Endothelial cell of umbilical vein (primary cell): ENCODE results near the gene NEK7.

Experiments used
- CTCF ChIP-seq, 2 donors: IDR thresholded peaks; 1 replicate in 1 of 2; 2 replicates in 1 of 2; pipeline ENCODE4 v1.5.1; 2011; ENCODE audit warnings: low read length in 2 of 2, mild to moderate bottlenecking in 2 of 2, moderate library complexity in 2 of 2, control low read depth in 1 of 2, inconsistent platforms in 1 of 2, low read depth in 1 of 2; ENCODE audit not compliant: insufficient read depth in 1 of 2; ENCODE audit errors: extremely low read depth in 1 of 2
- FOS ChIP-seq: IDR thresholded peaks from 2 replicates; pipeline ENCODE4 v1.6.1; 2011; ENCODE audit warnings: mild to moderate bottlenecking, low read length, moderate library complexity, borderline replicate concordance; ENCODE audit not compliant: insufficient read depth

GRCh38 chr1:198370996-198371395 is 214.2 kb downstream of the NEK7 start:
- TF ChIP-seq CTCF (IDR thresholded peaks at IDR 0.05; ENCODE audit: extremely low read depth in 1 of 2, insufficient read depth in 1 of 2, low read depth in 1 of 2, low read length in 2 of 2), result no peak
- TF ChIP-seq FOS, result no peak
